HG03025 (cell line): ENCODE measurements around the gene ME1.
"Not testable (repeated sequence)": the region's sequence is repeated elsewhere in the genome, so short reads cannot be mapped to it uniquely, and the experiment has no call there.

Source experiments
- ATAC-seq: cut with Tn5 transposase; IDR thresholded peaks from one replicate; pipeline ENCODE4 v1.9.1; 2021; ENCODE audit warnings: mild to moderate bottlenecking, moderate library complexity; ENCODE audit not compliant: unreplicated experiment, low FRiP score

The ME1 gene

GRCh38 chr6:83365931-83366330, 64.9 kb downstream of the ME1 start:
- no peak for ATAC-seq

- not testable (repeated sequence) for ATAC-seq
These were observed 68.5 kb downstream of the ME1 start for GRCh38 chr6:83362349-83362748.

- no peak for ATAC-seq
These were observed 71.2 kb downstream of the ME1 start for GRCh38 chr6:83359638-83360037.

- no peak for ATAC-seq
These were observed 76.1 kb downstream of the ME1 start for GRCh38 chr6:83354747-83355146.

DNA sequence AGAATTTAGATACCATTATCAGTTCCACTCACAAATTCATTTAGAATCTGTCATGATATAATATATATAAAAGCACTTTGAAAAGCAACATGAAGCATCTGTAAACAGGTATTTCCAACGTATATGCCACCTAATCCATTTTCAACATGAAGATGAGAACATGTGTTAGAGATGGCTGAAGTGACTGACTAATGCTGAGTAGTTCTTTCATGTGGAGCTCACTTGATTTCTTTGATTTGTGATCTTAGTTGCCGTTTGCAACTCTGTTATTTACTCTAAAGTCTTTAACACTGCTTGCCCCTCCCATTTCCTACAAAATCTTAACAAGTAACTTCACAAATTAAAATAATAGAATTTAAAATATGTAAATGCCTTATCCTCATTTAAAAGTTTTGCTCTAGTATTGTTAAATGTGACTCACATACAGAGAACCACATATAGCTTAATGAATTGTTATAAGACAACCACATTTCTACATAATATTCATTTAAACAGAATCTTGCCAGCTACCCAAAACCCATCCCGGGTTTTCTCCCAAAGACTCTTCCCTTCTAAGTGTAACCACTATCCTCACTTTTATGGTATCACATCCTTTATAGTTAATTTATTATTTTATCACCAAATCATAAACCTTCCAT, 78.3 kb downstream of the ME1 start:
- ATAC-seq = no peak

GRCh38 chr6:83343121-83343520, 87.7 kb downstream of the ME1 start:
- no peak for ATAC-seq

DNA sequence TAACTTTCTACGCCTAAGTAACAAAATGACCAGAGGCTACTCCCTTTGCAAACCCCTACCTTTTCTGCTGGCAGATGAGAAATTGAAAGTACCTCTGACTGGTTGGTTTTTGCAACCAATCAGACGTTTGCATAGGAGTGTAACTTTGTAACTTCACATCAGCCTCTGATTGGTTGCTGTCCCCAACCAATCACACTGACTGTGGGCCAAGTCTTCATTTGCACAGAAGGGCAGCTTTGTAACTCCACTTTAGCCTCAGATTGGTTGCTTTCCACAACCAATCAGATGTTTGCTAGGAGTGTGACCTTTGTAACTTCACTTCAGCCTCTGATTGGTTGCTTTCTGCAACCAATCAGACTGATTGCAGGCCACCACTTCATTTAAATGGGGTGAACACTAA, 89.1 kb downstream of the ME1 start:
- ATAC-seq = no peak

GRCh38 chr6:83333916-83334315, 96.9 kb downstream of the ME1 start:
- ATAC-seq = not testable (repeated sequence)

DNA sequence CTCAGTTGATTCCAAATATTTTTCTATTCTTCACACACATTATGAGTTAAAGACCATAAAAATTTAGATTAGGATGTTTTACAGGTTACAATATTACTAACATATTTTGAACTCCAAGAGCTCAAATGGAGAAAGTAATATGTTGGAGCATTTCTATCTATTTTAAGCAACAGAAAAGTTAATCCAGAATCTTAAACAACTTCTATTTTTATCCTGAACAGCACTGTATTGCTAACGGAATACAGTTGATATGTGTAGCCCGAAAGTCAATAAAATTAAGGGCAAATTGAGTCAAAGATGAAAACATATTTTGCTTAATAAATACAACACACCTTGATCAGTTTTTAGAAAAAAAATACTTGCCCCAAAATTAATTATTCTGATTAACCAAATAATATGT, 97.4 kb downstream of the ME1 start:
- ATAC-seq = no peak

DNA sequence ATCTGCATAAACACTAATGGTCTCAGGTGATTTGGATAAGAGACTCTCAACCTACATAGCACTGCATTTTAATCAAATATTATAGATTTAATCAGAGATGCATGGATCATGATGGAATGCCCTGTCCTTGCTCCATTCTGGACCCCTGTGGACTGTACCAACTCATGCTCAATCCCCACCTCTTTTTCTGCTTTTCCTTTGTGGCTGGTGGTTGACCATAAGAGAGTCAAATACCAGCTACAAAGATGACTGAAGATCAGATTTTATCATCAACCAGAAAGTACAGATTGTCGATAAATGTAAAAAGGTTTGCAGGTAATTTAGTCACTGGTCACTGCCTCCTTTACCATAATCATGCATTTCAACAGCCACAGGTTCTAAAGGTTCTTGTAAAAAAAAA, 116.2 kb downstream of the ME1 start:
- no peak for ATAC-seq

DNA sequence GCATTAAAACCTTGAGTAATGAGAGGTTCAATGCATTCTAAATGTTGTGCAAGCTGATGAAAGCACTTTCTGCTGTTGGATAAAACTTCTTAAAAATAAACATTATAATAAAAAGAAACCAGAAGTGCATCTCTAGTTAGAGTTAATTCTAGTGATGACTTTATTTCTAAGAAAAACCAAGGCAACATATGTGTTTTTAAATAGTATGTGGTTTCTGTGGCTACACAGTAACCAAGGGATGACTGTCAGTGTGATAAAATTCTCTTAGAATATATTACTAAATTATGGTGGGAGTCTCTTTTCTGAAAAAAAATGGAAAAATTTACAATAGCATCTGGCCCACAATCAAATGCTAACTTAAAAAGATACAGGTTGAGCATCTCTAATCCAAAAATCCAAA, 117.0 kb downstream of the ME1 start:
- no peak for ATAC-seq

DNA sequence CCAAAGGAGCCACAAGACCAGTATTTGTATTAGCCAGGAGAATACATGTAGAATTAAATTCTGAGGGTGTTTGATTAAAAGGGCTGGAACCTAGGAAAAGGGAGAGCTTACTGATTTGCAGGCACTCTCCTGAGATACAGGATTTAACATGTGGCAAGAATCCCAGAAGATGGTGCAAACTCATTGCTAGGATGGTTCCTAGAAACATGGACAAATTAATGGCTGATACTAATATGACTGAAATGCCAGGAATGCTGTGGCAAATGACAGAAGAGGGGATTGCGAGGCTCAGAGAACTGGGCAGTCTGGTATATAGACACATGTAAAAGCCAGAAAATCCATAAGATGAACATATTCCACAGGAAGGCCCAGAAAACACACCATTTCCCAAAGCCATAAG, 119.6 kb downstream of the ME1 start:
- ATAC-seq = no peak

- no peak for ATAC-seq
These were observed 120.8 kb downstream of the ME1 start for GRCh38 chr6:83310046-83310445.

- ATAC-seq = no peak
These were observed 121.5 kb downstream of the ME1 start for GRCh38 chr6:83309344-83309743.

DNA sequence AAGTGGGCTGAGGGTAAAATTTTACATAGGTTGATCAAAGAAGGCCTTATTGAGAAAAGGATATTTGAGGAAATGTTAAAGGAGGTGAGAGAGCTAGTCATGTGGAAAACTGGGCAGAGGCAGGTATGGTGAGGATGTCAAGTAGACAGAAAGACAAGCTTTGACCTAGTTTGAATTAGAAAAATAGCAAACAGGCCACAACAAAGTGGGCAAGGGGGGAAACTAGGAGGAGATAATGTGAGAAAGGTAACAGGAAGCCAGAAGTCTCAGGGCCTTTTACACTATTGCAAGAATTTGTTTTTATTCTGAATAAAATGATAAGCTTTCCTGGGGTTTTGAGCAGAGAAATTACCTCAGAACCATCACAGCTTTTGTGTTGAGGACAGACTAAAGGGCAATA, 122.0 kb downstream of the ME1 start:
- ATAC-seq = no peak

- ATAC-seq = no peak
These were observed 123.0 kb downstream of the ME1 start for GRCh38 chr6:83307849-83308248.

GRCh38 chr6:83303426-83303825, 127.4 kb downstream of the ME1 start:
- no peak for ATAC-seq

DNA sequence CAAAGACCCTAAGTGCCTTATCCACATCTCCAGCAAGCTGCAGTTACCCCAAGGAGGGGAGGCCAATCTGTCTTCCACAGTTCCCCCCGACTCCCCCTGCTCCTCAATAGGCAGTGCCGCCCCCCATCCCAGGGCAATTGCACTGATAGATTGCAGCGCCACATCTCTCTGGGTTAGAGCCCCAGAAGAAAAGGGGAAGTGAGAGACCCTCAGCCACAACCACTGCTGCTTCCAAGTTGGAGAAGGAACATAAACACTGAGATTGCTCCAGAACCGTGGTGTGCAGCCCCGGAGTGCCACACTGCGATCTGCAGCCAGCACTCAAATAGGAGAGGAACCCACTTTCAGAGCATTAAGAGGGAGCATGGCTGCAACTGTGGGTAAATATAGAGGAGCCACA, 136.2 kb downstream of the ME1 start:
- ATAC-seq = no peak

DNA sequence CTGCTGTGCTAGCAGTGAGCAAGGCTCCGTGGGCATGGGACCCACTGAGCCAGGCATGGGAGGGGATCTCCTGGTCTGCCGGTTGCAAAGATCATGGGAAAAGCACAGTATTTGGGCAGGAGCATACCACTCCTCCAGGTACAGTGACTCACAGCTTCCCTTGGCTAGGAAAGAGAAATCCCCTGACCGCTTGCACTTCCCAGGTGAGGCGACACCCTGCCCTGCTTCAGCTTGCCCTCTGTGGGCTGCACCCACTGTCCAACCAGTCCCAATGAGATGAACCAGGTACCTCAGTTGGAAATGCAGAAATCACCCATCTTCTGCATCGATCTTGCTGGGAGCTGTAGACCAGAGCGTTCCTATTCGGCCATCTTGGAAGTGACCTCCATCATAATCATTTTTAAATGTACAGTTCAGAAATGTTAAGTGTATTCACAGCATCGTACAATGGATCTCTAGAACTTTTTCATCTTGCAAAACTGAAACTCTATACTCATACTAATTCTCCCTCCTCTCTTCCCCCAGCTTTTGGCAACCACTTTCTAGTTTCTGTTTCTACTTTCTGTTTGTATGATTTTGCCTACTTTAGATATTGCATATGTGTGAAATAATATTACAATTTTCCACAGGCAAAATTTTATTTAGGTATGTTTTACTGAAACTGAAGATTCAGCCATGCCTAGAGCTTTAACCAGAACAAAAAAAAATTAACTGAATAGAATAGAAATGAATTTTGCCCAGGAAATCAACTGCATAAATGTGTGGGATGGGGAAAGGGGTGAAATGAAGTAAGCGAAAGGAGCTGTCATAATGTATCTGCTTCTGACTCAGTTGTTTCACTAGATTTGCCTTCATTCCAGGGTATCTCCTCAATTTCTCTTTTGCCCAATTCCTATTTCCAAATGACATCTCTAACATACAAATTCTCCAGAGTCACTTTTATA, 137.7 kb downstream of the ME1 start:
- ATAC-seq = peak; percentile 90

DNA sequence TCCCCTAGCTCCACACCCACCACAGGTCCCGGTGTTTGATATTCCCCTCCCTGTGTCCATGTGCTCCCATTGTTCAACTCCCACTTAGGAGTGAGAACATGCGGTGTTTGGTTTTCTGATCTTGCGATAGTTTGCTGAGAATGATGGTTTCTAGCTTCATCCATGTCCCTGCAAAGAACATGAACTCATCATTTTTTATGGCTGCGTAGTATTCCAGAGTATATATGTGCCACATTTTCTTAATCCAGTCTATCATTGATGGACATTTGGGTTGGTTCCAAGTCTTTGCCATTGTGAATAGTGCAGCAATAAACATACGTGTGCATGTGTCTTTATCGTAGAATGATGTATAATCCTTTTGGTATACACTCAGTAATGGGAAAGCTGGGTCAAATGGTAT, 143.6 kb downstream of the ME1 start:
- not testable (repeated sequence) for ATAC-seq

DNA sequence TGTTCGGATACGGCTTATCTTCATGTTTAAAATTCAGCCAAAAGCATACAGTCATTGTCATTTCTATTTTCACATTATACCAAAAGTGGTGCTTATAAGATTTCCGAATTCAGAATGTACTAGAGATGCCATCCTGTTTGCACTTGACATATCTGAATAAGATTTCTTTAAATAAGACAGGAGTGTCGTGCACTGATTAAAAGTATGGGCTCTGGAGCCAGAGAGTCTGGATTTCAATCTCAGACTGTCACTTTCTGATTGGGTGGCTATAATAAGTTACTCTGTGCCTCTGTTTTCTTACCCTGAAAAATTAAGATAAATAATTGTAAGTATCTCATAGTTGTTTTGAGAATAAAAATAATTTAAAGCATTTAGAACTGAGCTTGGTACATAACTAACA, 144.9 kb downstream of the ME1 start:
- ATAC-seq = no peak

DNA sequence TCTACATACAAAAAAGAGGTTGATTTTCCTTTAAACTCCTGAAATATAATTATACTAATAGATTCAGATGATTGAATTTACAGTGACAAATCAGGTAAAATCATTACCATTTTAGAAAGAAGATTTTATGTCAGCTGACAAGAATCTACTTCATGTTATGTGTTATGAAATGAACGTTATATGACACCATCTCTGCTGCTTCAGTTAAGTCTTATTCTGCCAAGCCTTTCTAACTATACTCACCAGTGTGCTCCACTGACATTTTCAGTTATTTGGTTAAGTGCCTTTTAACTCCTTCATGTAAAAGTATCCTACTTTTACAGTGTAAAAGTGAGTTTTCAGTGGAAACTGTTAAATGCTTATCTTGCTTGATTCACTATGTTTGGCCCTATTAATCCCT, 157.3 kb downstream of the ME1 start:
- ATAC-seq = no peak
